ENCODE measurements around the gene RPGRIP1L. TPM values are rescaled to one million over a fixed set of nuclear protein-coding genes. Genes with fewer than 3 reads are reported as not detected.

RPGRIP1L gene
- total RNA-seq, 1 donor from 2014 or later: 4.4 TPM

DNA sequence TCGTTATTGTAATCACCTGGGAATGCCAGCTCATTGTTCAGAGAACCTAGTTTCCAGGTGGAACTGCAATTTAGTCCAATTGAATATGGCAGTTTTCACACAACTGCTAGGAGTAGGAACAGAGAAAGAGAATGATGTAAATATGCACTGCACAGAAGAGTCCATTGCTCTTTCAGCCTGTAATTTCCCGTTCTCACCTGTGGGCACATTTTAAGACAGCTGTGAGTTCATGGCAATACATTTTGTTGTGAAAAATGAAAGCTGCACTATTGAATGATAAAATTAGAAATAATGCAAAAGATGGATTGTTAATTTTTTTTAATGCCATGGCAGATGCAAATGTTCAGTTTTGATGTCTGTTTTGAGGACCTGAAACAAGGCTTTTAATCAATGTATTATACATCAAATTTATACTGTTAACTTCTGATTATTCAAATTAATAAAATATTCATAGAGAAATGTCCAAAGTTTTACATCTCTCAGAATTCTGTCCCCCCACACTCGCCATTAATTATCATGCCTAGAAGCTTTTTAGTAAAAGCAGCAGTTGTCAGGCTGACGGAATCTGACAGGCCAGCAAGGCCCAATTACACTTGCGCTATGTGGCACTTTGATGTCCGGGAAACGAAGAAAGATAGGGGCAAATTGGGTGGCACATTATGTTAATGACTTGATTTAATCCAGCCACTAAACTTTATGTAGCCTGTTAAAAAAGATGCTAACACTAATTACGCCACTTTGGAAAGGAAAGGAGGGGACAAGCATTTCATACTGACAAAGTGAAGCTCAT lies 72.2 kb downstream of the RPGRIP1L start:
- Histone ChIP-seq H3K4me3 (no peak overlapping the region), H3K27me3 (no peaks in the 10 kb centered on the region), H3K27ac (no peak overlapping the region), H3K4me1 (no peaks in the 10 kb centered on the region), H3K9me3 (no peaks in the 10 kb centered on the region), H3K36me3 (no peaks in the 10 kb centered on the region)
- intact Hi-C loops (cut with DNase I): no loop called here
- no peak for DNase-seq (ENCODE audit: extremely low spot score in 2 of 2)
- TF ChIP-seq POLR2AphosphoS5 (IDR thresholded peaks at IDR 0.05; ENCODE audit: insufficient read depth in 1 of 2, low read depth in 1 of 2) (no peak), POLR2A (IDR thresholded peaks at IDR 0.05) (no peak)
- TF ChIP-seq, protein P1, sequence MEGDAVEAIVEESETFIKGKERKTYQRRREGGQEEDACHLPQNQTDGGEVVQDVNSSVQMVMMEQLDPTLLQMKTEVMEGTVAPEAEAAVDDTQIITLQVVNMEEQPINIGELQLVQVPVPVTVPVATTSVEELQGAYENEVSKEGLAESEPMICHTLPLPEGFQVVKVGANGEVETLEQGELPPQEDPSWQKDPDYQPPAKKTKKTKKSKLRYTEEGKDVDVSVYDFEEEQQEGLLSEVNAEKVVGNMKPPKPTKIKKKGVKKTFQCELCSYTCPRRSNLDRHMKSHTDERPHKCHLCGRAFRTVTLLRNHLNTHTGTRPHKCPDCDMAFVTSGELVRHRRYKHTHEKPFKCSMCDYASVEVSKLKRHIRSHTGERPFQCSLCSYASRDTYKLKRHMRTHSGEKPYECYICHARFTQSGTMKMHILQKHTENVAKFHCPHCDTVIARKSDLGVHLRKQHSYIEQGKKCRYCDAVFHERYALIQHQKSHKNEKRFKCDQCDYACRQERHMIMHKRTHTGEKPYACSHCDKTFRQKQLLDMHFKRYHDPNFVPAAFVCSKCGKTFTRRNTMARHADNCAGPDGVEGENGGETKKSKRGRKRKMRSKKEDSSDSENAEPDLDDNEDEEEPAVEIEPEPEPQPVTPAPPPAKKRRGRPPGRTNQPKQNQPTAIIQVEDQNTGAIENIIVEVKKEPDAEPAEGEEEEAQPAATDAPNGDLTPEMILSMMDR (IDR thresholded peaks at IDR 0.05): no peak

- Histone ChIP-seq H3K36me3 (no peaks in the 10 kb centered on the region), H3K9me3 (no peaks in the 10 kb centered on the region), H3K4me3 (no peak overlapping the region), H3K4me1 (no peaks in the 10 kb centered on the region), H3K27ac (no peak overlapping the region), H3K27me3 (no peaks in the 10 kb centered on the region)
- TF ChIP-seq, protein P1 (IDR thresholded peaks at IDR 0.05): no peak
- TF ChIP-seq POLR2AphosphoS5 (IDR thresholded peaks at IDR 0.05; ENCODE audit: insufficient read depth in 1 of 2, low read depth in 1 of 2) (no peak), POLR2A (IDR thresholded peaks at IDR 0.05) (no peak)
- intact Hi-C loops (cut with DNase I): no loop called here
- DNase-seq (ENCODE audit: extremely low spot score in 2 of 2): no peak
Observed at GRCh38 chr16:53629607-53630312, 73.9 kb downstream of the RPGRIP1L start.

GRCh38 chr16:53629151-53629550 lies 74.5 kb downstream of the RPGRIP1L start:
- TF ChIP-seq, protein P1 (IDR thresholded peaks at IDR 0.05): no peak
- TF ChIP-seq POLR2A (IDR thresholded peaks at IDR 0.05): no peak
- TF ChIP-seq POLR2AphosphoS5 (IDR thresholded peaks at IDR 0.05; ENCODE audit: insufficient read depth in 1 of 2, low read depth in 1 of 2): no peak
- Histone ChIP-seq H3K36me3 (no peaks in the 10 kb centered on the region), H3K4me3 (no peak overlapping the region), H3K9me3 (no peaks in the 10 kb centered on the region), H3K27me3 (no peaks in the 10 kb centered on the region), H3K27ac (no peak overlapping the region), H3K4me1 (no peaks in the 10 kb centered on the region)
- DNase-seq (ENCODE audit: extremely low spot score in 2 of 2): no peak
- intact Hi-C loops (cut with DNase I): no loop called here

- DNase-seq (ENCODE audit: extremely low spot score in 2 of 2): no peak
- no peak overlapping the region for H3K27ac ChIP-seq
- no peaks in the 10 kb centered on the region for H3K9me3 ChIP-seq
- no peaks in the 10 kb centered on the region for H3K27me3 ChIP-seq
- no peak overlapping the region for H3K4me3 ChIP-seq
- no peak for TF ChIP-seq POLR2AphosphoS5 (IDR thresholded peaks at IDR 0.05; ENCODE audit: insufficient read depth in 1 of 2, low read depth in 1 of 2)
- no peak for TF ChIP-seq POLR2A (IDR thresholded peaks at IDR 0.05)
- TF ChIP-seq, protein P1 (IDR thresholded peaks at IDR 0.05): no peak
- intact Hi-C loops (cut with DNase I): no loop called here
- H3K36me3 ChIP-seq: no peaks in the 10 kb centered on the region
- H3K4me1 ChIP-seq: no peaks in the 10 kb centered on the region
Observed at GRCh38 chr16:53626811-53627210, 76.8 kb downstream of the RPGRIP1L start.

DNA sequence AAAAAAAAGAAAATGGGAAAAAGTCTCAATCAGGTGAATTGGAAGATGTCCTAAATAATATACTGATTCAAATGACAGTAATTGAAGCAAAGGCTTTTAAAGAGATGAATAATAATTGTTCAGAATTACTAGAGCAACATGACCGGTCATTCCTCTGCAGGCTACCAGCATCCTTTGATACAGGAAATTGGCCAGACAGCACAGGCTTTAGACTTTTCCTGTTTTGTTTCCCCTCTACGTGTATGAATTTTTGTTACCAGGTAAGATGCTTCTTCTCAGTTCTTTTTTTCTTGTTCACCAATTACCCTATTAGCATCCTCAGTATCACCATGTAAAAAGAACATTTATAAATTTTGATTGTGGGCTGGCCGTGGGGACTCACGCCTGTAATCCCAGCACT lies 77.5 kb downstream of the RPGRIP1L start:
- intact Hi-C loops (cut with DNase I): no loop called here
- H3K27ac ChIP-seq: no peak overlapping the region

More for the DNA sequence above, 77.5 kb downstream of the RPGRIP1L start:
- H3K4me1 ChIP-seq: no peaks in the 10 kb centered on the region
- no peaks in the 10 kb centered on the region for H3K9me3 ChIP-seq
- H3K27me3 ChIP-seq: no peaks in the 10 kb centered on the region
- no peaks in the 10 kb centered on the region for H3K36me3 ChIP-seq
- DNase-seq (ENCODE audit: extremely low spot score in 2 of 2): no peak
- no peak overlapping the region for H3K4me3 ChIP-seq
- TF ChIP-seq, protein P1 (IDR thresholded peaks at IDR 0.05): no peak
- TF ChIP-seq POLR2A (IDR thresholded peaks at IDR 0.05) (no peak), POLR2AphosphoS5 (IDR thresholded peaks at IDR 0.05; ENCODE audit: insufficient read depth in 1 of 2, low read depth in 1 of 2) (no peak)
